ENCODE measurements around the gene TPD52L1.

- TF ChIP-seq POLR2AphosphoS5 (IDR thresholded peaks at IDR 0.05), result no peak
- TF ChIP-seq POLR2A (IDR thresholded peaks at IDR 0.05), result no peak
- TF ChIP-seq CTCF (IDR thresholded peaks at IDR 0.05 in 8 of 11, conservative IDR thresholded peaks at IDR 0.05 in 3 of 11), result no peak
Measured at GRCh38 chr6:125107048-125107447, 46.5 kb upstream of the TPD52L1 start.
